Measurements from ENCODE around the gene PDGFRB. TPM values are rescaled to one million over a fixed set of nuclear protein-coding genes. Genes with fewer than 3 reads are reported as not detected.

PDGFRB gene
- total RNA-seq, 1 donor from 2014 or later = 341 TPM

DNA sequence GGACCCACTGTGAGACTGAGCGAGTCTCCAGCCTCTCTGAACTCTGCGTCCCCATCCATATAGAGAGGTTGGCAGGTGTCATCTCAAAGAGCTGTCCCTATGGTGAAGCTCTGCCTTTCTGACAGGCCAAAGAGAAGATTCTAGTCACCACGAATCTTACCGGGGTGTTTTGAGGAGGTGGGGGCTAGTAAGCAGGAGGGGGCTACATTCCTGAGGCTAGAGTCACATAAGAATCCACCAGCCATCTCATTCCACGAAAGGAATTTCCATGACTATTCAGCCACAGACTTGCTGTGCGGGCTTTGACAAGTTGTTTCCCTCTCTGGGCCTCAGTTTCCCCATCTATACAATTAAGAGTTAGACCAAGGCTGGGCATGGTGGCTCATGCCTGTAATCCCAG, 16.3 kb downstream of the PDGFRB start:
- DNase-seq (ENCODE audit: low spot score in 2 of 2) = no peak
- TF ChIP-seq, protein P1, sequence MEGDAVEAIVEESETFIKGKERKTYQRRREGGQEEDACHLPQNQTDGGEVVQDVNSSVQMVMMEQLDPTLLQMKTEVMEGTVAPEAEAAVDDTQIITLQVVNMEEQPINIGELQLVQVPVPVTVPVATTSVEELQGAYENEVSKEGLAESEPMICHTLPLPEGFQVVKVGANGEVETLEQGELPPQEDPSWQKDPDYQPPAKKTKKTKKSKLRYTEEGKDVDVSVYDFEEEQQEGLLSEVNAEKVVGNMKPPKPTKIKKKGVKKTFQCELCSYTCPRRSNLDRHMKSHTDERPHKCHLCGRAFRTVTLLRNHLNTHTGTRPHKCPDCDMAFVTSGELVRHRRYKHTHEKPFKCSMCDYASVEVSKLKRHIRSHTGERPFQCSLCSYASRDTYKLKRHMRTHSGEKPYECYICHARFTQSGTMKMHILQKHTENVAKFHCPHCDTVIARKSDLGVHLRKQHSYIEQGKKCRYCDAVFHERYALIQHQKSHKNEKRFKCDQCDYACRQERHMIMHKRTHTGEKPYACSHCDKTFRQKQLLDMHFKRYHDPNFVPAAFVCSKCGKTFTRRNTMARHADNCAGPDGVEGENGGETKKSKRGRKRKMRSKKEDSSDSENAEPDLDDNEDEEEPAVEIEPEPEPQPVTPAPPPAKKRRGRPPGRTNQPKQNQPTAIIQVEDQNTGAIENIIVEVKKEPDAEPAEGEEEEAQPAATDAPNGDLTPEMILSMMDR (IDR thresholded peaks at IDR 0.05) = no peak
- peak overlapping the region; percentile 98 to 99 for H3K27ac ChIP-seq
- peak overlapping the region in 1 of 2 donors; percentile 43 for H3K4me3 ChIP-seq
- no peaks in the 10 kb centered on the region for H3K27me3 ChIP-seq
- intact Hi-C loops (cut with DNase I) = loop anchor here (2.0 to 10.0 kb wide), 2 partner anchors 15 to 1535 kb away; partner anchors contain the start of gene PDGFRB
- H3K4me1 ChIP-seq = peaks cover 72 to 94% of the 10 kb centered on the region in 2 donors
- peaks cover 3 to 23% of the 10 kb centered on the region in 2 donors for H3K36me3 ChIP-seq
- H3K9me3 ChIP-seq = no peaks in the 10 kb centered on the region

DNA sequence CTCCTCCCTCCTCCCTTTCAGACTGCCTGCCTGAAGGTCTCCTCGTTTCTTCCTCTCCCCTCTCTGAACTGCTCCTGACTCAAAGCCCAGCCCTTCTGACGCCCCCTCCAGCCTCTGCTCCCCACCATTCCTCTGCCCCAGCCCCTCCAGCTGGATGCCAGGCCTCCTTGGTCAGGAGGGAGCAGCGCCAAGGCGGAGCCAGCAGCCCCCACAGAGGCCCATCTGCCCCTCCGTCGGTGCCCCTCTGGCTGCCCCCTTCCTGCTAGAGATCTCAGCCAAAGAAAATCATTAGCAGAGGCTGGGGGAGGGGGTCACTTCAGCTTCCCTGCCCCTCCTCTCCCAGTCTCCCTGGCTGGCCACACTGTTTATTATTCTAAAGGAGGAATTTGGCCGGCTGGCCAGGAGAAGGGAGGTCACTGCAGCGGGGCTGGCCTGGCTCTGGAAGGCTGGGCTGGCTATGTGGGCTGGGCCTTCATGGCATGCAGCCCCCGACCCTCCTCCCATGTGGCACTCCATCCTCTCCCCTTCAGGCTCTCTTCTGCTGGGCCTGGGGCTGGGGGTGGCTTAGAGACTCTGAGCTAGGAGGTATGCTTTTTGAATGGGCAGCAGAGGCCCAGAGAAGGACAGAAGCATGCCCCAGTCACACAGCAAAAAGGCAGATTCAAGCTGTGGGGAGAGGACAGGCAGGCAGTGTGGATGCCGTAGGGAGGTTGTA, 16.9 kb downstream of the PDGFRB start:
- intact Hi-C loops (cut with DNase I) = loop anchor here (2.0 to 10.0 kb wide), 2 partner anchors 16 to 1536 kb away; partner anchors contain the start of gene PDGFRB
- H3K27ac ChIP-seq = peak overlapping the region; percentile 98 to 99
- peak in 1 of 2 donors; percentile 93 for DNase-seq (ENCODE audit: low spot score in 2 of 2)

DNA sequence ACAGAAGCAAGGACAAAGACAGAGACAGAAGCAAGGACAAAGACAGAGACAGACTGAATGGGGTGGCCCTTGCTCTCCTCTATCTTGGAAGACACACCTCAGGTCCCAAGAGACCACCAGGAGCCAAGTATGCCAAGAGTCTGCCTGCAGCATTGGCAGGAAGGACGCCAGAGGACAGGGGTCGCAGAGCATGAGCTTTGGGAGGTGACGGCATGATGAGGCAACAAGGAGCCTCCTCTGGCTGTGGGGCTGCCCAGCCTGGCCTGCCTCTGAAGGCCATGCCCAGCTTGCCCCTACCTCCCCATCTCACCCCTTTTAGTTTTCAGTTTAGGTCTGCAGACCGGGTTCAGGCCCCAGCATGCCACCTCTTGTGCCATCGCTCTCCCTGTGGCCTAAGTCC, 17.6 kb downstream of the PDGFRB start:
- Histone ChIP-seq H3K27me3 (no peaks in the 10 kb centered on the region), H3K4me1 (peaks cover 71 to 96% of the 10 kb centered on the region in 2 donors), H3K27ac (peak overlapping the region; percentile 98 to 99), H3K36me3 (peaks cover 8 to 36% of the 10 kb centered on the region in 2 donors), H3K9me3 (no peaks in the 10 kb centered on the region), H3K4me3 (peak overlapping the region; percentile 0 to 43)
- TF ChIP-seq, protein P1 (IDR thresholded peaks at IDR 0.05) = no peak
- intact Hi-C loops (cut with DNase I) = loop anchor here (2.0 to 10.0 kb wide), 2 partner anchors 17 to 1537 kb away; partner anchors contain the start of gene PDGFRB
- DNase-seq (ENCODE audit: low spot score in 2 of 2) = no peak

More for the DNA sequence above, 16.9 kb downstream of the PDGFRB start:
- peaks cover 72 to 95% of the 10 kb centered on the region in 2 donors for H3K4me1 ChIP-seq
- H3K27me3 ChIP-seq = no peaks in the 10 kb centered on the region
- H3K36me3 ChIP-seq = peaks cover 3 to 29% of the 10 kb centered on the region in 2 donors
- no peaks in the 10 kb centered on the region for H3K9me3 ChIP-seq
- H3K4me3 ChIP-seq = peak overlapping the region; percentile 0 to 43
- TF ChIP-seq, protein P1 (IDR thresholded peaks at IDR 0.05) = no peak

- Histone ChIP-seq H3K27ac (peak overlapping the region; percentile 98 to 99), H3K4me3 (peak overlapping the region in 1 of 2 donors; percentile 43), H3K27me3 (no peaks in the 10 kb centered on the region), H3K36me3 (peaks cover 8 to 42% of the 10 kb centered on the region in 2 donors), H3K9me3 (no peaks in the 10 kb centered on the region), H3K4me1 (peaks cover 74 to 97% of the 10 kb centered on the region in 2 donors)
- intact Hi-C loops (cut with DNase I) = loop anchor here (10.0 kb wide), 1 partner anchor 1537 kb away; no protein-coding TSS in a partner anchor
- TF ChIP-seq, protein P1 (IDR thresholded peaks at IDR 0.05) = no peak
- DNase-seq (ENCODE audit: low spot score in 2 of 2) = no peak
Observed at GRCh38 chr5:150137168-150137957, 18.3 kb downstream of the PDGFRB start.

DNA sequence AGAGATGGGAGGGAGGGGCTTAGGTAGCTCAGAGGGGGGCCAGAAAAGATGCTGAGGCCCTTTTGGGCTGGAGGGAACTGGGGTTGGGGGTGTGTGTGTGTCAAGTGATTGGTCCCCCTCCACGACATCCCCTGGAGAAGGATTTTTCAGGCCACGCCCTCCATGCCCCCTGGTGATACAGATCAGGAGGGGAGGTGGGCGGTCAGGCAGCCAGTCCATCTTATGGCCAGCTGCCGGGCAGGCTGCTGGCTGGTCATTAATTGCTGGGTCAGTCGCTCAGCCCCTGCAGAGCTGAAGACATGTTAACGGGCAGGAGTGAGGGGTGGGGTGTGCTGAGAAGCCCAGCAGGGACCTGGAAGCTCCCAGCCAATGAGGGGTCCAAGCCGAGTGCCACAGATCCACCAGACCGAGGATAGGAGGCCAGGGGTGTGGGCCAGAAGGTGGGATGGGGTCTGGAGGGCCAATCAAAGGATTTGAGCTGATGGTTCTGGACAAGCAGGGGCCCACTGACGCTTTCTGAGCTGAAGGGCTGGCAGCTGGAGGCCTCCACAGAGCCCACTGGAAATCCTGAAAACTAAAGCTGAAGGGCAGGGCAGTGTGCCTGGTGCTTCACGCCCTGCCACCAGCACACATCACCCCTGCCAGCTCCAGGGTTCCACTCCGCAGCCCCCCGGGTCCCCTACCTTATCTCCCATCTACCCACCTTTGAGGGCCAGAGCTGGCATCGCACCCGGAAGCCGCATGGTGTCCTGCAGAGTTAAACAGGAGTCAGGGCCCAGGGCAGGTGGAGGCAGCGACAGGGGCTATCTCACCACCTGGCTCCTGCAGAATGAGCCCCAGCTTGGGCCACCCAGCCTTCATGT, 19.1 kb downstream of the PDGFRB start:
- Histone ChIP-seq H3K36me3 (peaks cover 15 to 48% of the 10 kb centered on the region in 2 donors), H3K9me3 (no peaks in the 10 kb centered on the region), H3K27ac (peak overlapping the region; percentile 98 to 99), H3K4me3 (peak overlapping the region in 1 of 2 donors; percentile 43), H3K4me1 (peaks cover 67 to 97% of the 10 kb centered on the region in 2 donors), H3K27me3 (no peaks in the 10 kb centered on the region)
- no peak for DNase-seq (ENCODE audit: low spot score in 2 of 2)
- intact Hi-C loops (cut with DNase I) = loop anchor here (10.0 kb wide), 1 partner anchor 1538 kb away; no protein-coding TSS in a partner anchor
- TF ChIP-seq, protein P1 (IDR thresholded peaks at IDR 0.05) = no peak

Data from ascending aorta (tissue), 2 donors.